HG02623 (cell line): ENCODE data around the gene NPIPB4.
"Not testable (repeated sequence)": the region's sequence is repeated elsewhere in the genome, so short reads cannot be mapped to it uniquely, and the experiment has no call there.

Source experiments
- ATAC-seq: cut with Tn5 transposase; IDR thresholded peaks from one replicate; pipeline ENCODE4 v1.9.1; 2021; ENCODE audit warnings: moderate library complexity; ENCODE audit not compliant: unreplicated experiment

NPIPB4 gene

DNA sequence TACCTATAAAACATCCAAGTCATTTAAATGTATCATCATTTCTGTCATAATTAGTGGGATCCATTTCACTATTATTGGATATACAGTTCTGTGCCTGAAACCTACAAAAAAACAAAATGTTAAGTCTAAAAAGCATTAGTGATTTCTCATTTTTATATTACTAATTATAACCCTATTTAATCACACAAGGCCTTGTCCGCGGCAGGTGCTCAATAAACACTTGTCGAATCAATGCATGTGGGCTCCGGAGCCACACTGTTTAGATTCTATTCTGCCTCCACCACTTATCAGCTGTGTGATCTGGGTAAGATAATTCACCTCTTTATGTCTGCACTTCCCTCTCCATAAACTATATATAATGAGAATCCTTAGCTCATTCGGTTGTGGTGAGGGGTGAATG, at the start of gene NPIPB4:
NPIPB4 (minus strand) TSS at position 101 of the 400 bp plus-strand sequence. CDS start 378 bp downstream, outside the sequence.
- ATAC-seq, result not testable (repeated sequence)

DNA sequence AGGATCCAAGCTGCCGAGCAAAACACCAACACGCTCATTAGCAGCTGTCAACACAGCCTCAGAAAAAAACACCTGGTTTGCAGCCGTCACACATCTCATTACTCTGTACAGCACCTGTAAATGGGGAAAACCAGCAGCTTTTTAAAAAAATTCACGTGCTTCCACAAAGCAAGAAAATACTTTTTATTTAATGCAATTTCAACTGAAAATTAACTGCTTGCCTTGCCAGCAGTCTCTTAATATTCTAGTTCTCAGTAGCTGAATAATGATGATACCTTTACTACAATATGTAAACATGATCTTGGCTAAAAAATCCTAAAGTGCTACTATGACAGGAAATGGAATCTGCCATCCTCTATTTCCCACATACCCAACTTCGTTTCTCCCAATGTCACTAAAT, 41.4 kb upstream of the NPIPB4 start:
- ATAC-seq, result not testable (repeated sequence)

DNA sequence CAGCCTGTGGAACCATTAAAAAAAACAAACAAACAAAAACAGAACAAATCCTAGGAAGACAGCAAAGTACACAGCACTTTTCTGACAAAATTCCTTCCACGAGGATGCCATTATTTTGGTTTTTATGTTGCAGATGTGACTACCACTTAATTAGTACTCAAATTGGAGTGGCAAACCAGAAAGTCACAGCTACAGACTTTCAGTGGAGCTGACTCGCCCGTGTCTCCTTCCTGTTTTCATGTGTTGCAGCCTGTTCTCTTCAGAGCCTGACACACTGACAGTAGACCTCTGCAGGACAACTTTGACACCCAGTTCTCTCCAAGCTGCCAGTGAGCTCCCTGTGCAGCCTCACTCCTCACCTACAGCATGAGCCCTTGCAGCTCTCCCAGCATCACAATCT, 24.4 kb upstream of the NPIPB4 start:
- not testable (repeated sequence) for ATAC-seq

DNA sequence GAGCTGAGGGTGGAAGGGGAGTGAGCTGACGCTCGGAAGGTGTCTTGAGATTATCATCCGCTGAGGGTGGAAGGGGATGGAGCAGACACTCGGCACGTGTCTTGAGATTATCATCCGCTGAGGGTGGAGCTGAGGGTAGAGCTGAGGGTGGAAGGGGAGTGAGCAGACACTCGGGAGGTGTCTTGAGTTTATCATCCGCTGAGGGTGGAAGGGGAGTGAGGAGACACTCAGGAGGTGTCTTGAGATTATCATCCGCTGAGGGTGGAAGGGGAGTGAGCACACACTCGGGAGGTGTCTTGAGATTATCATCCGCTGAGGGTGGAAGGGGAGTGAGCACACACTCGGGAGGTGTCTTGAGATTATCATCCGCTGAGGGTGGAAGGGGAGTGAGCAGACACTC, 20.4 kb downstream of the NPIPB4 start:
- not testable (repeated sequence) for ATAC-seq

GRCh38 chr16:21836334-21836733, 21.2 kb downstream of the NPIPB4 start:
- not testable (repeated sequence) for ATAC-seq

DNA sequence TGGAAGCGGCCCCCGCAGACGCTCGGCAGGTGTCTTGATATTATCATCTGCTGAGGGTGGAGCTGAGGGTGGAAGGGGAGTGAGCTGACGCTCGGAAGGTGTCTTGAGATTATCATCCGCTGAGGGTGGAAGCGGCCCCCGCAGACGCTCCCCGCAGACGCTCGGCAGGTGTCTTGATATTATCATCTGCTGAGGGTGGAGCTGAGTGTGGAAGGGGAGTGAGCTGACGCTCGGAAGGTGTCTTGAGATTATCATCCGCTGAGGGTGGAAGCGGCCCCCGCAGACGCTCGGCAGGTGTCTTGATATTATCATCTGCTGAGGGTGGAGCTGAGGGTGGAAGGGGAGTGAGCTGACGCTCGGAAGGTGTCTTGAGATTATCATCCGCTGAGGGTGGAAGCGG, 21.8 kb downstream of the NPIPB4 start:
- ATAC-seq, result not testable (repeated sequence)

DNA sequence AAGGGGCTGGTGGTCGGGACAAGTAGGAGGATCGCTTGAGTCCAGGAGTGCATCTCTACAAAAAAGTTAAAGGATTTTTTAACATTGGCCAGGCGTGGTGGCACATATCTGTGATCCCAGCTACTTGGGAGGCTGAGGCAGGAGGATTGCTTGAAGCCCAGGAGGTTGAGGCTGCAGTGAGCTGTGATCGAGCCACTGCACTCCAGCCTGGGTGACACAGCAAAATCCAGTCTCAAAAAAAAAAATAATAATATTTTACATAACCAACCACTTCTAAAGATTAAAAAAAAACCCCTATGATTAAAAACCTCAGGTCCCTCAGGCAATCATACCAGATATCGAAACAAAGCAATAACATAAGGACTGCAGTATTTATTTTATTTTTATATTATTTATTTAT, 23.3 kb downstream of the NPIPB4 start:
- not testable (repeated sequence) for ATAC-seq

DNA sequence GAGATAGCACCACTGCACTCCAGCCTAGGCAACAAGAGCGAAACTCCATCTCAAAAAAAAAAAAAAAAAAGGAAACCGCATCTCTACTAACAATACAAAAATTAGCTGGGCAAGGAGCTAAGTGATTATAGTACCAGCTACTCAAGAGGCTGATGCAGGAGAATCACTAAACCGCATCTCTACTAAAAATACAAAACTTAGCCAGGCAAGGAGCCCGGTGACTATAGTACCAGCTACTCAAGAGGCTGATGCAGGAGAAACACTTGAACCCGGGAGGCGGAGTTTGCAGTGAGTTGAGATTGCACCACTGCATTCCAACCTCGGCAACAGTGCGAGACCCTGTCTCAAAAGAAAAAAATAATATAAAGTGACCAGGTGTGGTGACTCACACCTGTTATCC, 27.6 kb downstream of the NPIPB4 start:
- not testable (repeated sequence) for ATAC-seq

GRCh38 chr16:21826067-21826706, 31.4 kb downstream of the NPIPB4 start:
- not testable (repeated sequence) for ATAC-seq

- not testable (repeated sequence) for ATAC-seq
These were observed 32.0 kb downstream of the NPIPB4 start for GRCh38 chr16:21825526-21825925.

DNA sequence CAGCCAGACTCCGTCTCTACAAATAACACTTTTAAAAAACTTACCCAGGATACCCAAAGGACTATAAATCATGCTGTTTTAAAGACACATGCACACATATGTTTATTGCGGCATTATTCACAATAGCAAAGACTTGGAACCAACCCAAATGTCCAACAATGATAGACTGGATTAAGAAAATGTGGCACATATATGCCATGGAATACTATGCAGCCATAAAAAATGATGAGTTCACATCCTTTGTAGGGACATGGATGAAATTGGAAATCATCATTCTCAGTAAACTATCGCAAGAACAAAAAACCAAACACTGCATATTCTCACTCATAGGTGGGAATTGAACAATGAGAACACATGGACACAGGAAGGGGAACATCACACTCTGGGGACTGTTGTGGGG, 34.3 kb downstream of the NPIPB4 start:
- ATAC-seq, result not testable (repeated sequence)

DNA sequence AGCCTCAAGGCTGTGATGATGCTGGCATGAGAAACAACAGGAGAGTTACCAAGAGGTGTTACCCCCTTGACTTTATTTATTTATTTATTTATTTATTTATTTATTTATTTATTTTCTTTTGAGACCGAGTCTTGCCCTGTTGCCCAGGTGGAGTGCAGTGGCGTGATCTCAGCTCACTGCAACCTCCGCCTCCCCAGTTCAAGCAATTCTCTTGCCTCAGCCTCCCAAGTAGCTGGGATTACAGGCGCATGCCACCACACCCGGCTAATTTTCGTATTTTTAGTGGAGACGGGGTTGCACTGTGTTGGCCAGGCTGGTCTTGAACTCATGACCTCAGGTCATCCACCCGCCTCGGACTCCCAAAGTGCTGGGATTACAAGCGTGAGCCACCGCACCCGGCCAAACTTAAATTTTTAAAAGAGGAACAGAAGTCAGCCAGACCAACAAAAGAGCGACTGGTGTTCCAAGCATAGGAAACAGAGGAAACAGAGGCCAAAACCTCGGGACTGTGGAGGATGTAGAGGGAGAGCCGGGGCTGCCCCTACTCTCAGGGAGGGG, 36.6 kb downstream of the NPIPB4 start:
- not testable (repeated sequence) for ATAC-seq

DNA sequence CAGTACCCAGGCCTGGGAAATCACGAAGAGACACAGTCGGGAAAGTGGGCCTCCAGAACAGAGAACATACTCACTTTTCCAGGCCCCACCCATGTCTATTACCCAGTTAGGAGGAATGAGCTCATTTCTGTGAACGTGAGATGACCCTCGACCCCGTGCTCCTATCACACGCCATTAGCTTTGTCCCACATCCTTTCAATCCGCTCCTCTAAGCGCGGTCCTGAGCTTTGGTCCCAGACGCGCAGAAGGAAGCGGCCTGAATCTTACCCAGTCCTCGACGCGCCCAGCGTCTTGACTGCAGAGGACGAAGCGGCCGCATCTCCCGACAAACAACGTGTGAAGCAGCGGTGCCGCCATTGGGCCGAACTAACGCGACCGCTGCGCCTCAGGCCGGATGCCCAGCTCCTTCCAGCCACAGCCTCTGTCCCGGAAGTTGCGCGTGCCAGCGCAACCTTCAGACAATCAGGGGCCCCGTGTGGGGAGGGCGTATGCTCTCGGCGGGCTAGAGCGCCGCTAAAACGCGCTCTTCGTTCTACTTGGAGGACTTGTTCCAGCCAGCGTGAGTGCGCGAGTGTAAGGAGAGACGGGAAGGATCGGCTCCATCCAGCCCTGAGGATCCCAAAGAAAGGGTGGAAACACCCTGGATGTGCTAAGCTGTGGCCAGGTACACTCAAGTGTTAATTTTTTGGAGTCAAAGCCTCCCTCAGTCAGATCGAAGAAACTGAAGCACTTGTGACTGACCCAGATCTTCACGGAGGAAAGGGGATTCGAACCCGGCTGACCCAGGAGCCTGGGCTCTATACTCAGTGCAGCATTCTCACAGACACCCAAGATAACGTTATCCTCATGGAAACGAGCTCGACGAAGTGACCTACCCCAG, 37.3 kb downstream of the NPIPB4 start:
- peak; percentile 93 for ATAC-seq

- ATAC-seq, result not testable (repeated sequence)
These were observed 37.9 kb downstream of the NPIPB4 start for GRCh38 chr16:21819617-21820016.

- ATAC-seq, result not testable (repeated sequence)
These were observed 40.5 kb downstream of the NPIPB4 start for GRCh38 chr16:21817012-21817411.

GRCh38 chr16:21815694-21816093, 41.9 kb downstream of the NPIPB4 start:
- not testable (repeated sequence) for ATAC-seq

GRCh38 chr16:21802375-21802663, 55.2 kb downstream of the NPIPB4 start:
- not testable (repeated sequence) for ATAC-seq

- ATAC-seq, result not testable (repeated sequence)
These were observed 55.8 kb downstream of the NPIPB4 start for GRCh38 chr16:21801538-21802374.

- ATAC-seq, result not testable (repeated sequence)
These were observed 59.0 kb downstream of the NPIPB4 start for GRCh38 chr16:21798601-21799000.

GRCh38 chr16:21793310-21793709, 64.2 kb downstream of the NPIPB4 start:
- ATAC-seq, result not testable (repeated sequence)

DNA sequence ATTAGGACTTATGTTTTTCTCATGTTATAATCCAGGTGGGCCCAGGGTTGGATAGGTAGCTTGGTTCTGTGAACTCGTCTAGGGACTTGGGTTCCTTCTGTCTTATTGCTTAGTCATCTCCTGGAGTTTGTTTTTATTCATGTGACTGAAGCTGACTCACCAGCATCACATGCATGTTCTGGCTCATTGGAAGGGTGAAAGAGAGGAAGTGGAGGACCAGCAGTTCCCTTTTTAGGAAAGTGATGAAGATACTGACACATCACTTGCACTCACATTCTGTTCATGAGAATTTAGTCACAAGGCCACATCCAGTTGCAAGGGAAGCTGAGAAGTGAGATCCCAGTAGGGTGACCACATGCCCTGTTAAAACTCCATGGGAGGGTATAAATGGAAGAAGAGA, 67.0 kb downstream of the NPIPB4 start:
- ATAC-seq, result not testable (repeated sequence)
